ENCODE data around the gene AKR1C3.

Gene AKR1C3

DNA sequence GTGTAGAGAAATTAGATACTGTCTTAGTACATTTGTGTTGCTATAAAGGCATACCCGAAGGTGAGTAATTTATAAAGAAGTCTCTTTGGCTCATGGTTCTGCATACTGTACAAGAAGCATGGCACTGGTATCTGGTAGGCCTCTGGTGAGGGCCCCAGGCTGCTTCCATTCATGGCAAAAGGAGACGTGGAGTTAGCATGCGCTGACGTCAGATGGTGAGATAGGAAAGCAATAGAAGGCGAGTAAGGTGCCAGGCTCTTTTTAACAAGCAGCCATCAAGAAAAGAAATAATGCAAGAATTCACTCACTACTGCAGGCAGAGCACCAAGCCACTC lies 52.7 kb downstream of the AKR1C3 start:
- no peak for DNase-seq (ENCODE audit: insufficient read length, low spot score)
- TF ChIP-seq, protein P1, sequence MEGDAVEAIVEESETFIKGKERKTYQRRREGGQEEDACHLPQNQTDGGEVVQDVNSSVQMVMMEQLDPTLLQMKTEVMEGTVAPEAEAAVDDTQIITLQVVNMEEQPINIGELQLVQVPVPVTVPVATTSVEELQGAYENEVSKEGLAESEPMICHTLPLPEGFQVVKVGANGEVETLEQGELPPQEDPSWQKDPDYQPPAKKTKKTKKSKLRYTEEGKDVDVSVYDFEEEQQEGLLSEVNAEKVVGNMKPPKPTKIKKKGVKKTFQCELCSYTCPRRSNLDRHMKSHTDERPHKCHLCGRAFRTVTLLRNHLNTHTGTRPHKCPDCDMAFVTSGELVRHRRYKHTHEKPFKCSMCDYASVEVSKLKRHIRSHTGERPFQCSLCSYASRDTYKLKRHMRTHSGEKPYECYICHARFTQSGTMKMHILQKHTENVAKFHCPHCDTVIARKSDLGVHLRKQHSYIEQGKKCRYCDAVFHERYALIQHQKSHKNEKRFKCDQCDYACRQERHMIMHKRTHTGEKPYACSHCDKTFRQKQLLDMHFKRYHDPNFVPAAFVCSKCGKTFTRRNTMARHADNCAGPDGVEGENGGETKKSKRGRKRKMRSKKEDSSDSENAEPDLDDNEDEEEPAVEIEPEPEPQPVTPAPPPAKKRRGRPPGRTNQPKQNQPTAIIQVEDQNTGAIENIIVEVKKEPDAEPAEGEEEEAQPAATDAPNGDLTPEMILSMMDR (IDR thresholded peaks at IDR 0.05; ENCODE audit: insufficient read depth, missing control alignments) = no peak
- no peak for FAIRE-seq

DNA sequence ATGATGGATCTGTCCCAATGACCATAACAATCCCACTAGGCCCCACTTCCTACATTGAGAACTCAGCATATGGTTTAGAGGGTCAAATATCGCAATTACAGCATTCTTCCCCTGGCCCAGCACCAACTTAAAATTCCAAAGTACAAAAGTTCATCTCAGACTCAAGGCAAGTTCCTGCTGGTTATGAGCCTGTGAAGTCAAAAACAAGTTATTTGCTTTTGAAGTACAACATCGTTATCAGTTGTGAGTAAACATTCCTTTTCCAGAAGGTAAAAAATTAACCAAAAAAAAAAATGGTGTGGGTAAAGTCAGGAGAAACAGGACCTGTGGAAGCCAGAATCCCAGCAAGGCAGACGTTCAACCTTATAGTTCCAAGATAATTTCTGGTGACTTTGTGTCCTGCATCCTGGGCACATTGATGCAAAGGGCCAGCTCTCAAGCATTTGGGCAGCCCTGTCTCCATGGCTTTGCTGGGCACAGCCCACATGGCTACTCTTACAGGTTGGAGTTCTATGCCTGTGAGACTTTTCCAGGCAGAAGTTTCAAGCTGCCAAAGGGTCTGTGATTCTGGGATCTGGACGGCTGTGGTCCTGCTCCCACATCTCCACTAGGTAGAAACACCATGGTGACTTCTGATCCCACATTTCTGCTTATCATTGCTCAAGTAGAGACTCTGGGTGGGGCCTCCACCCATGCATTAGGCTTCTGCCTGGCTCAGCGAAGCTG lies 53.2 kb downstream of the AKR1C3 start:
- DNase-seq (ENCODE audit: insufficient read length, low spot score) (no peak), FAIRE-seq (no peak)
- TF ChIP-seq, protein P1 (IDR thresholded peaks at IDR 0.05; ENCODE audit: insufficient read depth, missing control alignments) = no peak

DNA sequence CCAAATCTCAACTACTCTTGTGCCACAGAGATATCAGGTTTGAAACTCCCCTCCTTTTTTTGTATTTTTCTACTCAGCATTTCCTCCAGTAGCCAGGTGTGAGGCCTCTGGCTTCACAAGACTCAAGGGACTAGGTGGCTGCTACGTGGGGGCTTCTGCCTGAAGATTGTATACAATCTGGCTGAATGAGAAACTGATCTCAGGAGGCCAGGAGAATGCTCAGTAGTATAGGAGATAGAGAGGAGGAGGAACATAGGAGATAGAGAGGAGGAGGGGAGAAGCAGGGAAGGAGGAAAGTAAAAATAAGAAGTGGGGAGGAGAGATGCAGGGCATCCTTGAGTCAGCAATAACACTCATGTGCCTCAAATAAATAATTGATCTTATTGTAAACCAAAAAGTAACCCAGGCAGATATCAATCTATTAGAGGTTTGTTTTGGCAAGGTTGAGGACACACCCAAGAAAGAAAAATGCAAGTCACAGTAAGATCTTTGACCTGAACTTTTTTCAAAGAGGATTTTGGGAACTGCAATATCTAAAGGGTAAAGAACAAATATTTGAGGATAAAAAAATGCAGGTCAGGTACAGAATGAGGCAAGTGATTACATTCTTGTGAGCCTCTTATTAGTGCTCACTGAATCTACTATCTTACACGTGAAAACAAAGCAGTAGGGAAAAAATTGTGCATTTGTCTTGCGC lies 53.9 kb downstream of the AKR1C3 start:
- TF ChIP-seq, protein P1 (IDR thresholded peaks at IDR 0.05; ENCODE audit: insufficient read depth, missing control alignments) = no peak
- FAIRE-seq (no peak), DNase-seq (ENCODE audit: insufficient read length, low spot score) (no peak)

DNA sequence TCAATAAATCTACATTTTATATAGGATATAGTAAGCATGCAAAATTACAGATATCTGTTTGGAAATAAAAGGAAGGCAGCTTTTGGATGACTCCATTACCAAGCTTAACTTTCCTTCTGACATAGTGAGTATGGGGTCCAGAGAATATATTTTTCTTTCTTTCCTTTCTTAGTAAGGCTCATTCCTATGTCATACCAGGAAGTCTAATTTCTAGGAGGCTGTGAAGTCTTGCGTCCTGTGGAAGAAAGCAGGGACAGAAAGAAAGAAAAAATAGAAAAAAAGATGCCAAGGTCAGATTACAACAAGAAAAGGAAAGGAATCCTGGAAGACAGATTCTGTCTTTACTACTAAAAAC lies 54.4 kb downstream of the AKR1C3 start:
- no peak for DNase-seq (ENCODE audit: insufficient read length, low spot score)
- TF ChIP-seq, protein P1 (IDR thresholded peaks at IDR 0.05; ENCODE audit: insufficient read depth, missing control alignments) = no peak
- FAIRE-seq = no peak

DNA sequence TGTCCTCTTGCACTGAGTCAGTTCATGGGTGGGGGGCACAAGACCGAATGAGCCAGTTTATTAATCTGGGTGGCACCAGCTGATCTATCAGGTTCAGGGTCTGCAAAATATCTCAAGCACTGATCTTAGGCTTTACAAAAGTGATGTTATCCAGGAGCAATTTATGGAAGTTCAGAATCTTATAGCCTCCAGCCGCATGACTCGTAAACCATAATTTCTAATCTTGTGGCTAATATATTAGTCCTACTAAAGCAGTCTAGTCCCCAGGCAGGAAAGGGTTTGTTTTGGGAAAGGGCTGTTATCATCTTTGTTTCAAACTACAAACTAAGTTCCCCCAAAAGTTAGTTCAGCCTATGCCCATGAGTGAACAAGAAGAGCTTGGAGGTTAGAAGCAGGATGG lies 56.9 kb downstream of the AKR1C3 start:
- DNase-seq (ENCODE audit: insufficient read length, low spot score) (no peak), FAIRE-seq (no peak)
- TF ChIP-seq, protein P1 (IDR thresholded peaks at IDR 0.05; ENCODE audit: insufficient read depth, missing control alignments) = no peak

DNA sequence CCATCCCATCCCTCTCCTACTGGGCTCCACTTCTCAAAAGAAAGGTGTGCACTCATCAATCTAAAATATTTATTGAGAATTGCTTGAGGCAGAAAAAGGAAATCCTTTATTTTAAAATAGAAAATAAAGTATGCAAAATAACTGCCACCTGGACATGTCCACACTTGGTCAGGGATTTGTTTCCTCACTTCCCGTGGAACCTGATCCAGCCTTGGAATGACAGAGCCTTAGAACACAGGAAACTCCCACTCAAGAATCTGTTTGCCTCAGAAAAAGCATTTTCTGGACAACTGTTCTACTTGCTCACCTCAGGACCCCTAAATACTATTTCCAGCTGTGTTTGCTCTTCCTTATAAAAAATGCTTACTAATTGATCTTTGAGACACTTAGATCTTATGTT lies 61.7 kb downstream of the AKR1C3 start:
- DNase-seq (ENCODE audit: insufficient read length, low spot score) (no peak), FAIRE-seq (no peak)
- TF ChIP-seq, protein P1 (IDR thresholded peaks at IDR 0.05; ENCODE audit: insufficient read depth, missing control alignments) = no peak

Measured in D721Med (cell line).